Adipocyte (in vitro differentiated cells): Measurements from ENCODE around the gene CRTC1.
A peak's percentile ranks its signal among the peaks of the same experiment; 100 is the strongest.

Experiments
- DNase-seq: peaks from one replicate; pipeline ENCODE4 v3.0.0-alpha.2; 2015; ENCODE audit warnings: low read depth
- H3K27me3 ChIP-seq: replicated peaks from 2 replicates; pipeline ENCODE4 v1.7.0; 2013; ENCODE audit warnings: mild to moderate bottlenecking, low read length, moderate library complexity; ENCODE audit not compliant: control insufficient read depth, insufficient read depth
- H3K36me3 ChIP-seq: 2 replicates; pipeline ENCODE4 v1.7.0; 2013; ENCODE audit warnings: low read length, mild to moderate bottlenecking, moderate library complexity; ENCODE audit not compliant: control insufficient read depth, insufficient read depth, severe bottlenecking
- H3K4me1 ChIP-seq: 2 replicates; pipeline ENCODE4 v1.7.0; 2013; ENCODE audit warnings: mild to moderate bottlenecking, low read length, moderate library complexity; ENCODE audit not compliant: control insufficient read depth, insufficient read depth
- H3K4me3 ChIP-seq: 2 replicates; pipeline ENCODE4 v1.7.0; 2013; ENCODE audit warnings: mild to moderate bottlenecking, low read length, moderate library complexity
- H3K9ac ChIP-seq: 2 replicates; pipeline ENCODE4 v1.7.0; 2013; ENCODE audit warnings: mild to moderate bottlenecking, low read length, moderate library complexity
- H3K9me3 ChIP-seq: 2 replicates; pipeline ENCODE4 v1.7.0; 2013; ENCODE audit warnings: mild to moderate bottlenecking, low read length, moderate library complexity; ENCODE audit not compliant: control insufficient read depth

Gene CRTC1

GRCh38 chr19:18655173-18655844 lies 28.2 kb upstream of the CRTC1 start:
- H3K4me3 ChIP-seq = no peak overlapping the region
- H3K27me3 ChIP-seq = no peaks in the 10 kb centered on the region
- no peak overlapping the region for H3K9ac ChIP-seq
- peaks cover 37% of the 10 kb centered on the region for H3K4me1 ChIP-seq
- DNase-seq = no peak
- H3K9me3 ChIP-seq = no peaks in the 10 kb centered on the region
- no peaks in the 10 kb centered on the region for H3K36me3 ChIP-seq

DNA sequence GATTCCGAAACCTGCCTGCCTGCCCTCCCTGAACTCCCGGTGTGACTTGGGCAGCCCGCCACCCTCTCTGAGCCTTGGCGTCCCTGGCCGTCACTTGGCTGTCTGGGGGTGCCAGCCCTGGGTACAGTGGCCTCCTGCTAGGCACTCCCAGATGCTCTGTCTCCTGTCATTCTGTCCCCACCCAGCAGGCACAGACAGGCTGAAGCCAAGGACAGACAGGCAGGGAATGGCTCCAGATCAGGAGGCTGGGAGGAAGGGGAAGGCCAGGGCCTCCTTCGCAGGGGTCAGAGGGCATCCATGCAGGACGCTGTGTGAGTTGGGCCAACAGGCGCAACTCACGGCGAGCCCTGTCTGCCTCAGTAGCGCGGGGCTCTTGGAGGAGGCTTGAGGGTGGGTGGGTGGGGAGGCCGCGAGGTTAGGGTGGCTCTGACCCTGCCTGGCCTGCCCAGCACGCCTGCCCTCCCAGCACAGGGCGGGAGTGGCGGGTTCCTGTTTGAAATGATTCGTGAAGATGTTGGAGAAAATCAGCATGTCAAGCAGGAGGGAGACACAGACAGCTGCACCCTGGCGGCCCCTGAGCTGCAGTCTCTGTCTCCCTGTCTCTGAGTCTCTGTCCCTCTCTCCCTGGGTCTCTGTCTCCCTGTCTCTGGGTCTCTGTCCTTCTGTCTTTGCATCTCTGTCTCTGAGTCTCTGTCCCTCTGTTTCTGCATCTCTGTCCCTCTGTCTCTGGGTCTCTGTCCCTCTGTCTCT lies 27.0 kb upstream of the CRTC1 start:
- Histone ChIP-seq H3K4me3 (no peak overlapping the region), H3K9me3 (no peaks in the 10 kb centered on the region), H3K9ac (no peak overlapping the region), H3K27me3 (no peaks in the 10 kb centered on the region), H3K36me3 (no peaks in the 10 kb centered on the region), H3K4me1 (peaks cover 38% of the 10 kb centered on the region)
- DNase-seq = no peak

- peaks cover 34% of the 10 kb centered on the region for H3K4me1 ChIP-seq
- H3K4me3 ChIP-seq = no peak overlapping the region
- no peak overlapping the region for H3K9ac ChIP-seq
- H3K27me3 ChIP-seq = no peaks in the 10 kb centered on the region
- H3K9me3 ChIP-seq = no peaks in the 10 kb centered on the region
- DNase-seq = no peak
- H3K36me3 ChIP-seq = no peaks in the 10 kb centered on the region
Measured at GRCh38 chr19:18657590-18658365, 25.7 kb upstream of the CRTC1 start.

DNA sequence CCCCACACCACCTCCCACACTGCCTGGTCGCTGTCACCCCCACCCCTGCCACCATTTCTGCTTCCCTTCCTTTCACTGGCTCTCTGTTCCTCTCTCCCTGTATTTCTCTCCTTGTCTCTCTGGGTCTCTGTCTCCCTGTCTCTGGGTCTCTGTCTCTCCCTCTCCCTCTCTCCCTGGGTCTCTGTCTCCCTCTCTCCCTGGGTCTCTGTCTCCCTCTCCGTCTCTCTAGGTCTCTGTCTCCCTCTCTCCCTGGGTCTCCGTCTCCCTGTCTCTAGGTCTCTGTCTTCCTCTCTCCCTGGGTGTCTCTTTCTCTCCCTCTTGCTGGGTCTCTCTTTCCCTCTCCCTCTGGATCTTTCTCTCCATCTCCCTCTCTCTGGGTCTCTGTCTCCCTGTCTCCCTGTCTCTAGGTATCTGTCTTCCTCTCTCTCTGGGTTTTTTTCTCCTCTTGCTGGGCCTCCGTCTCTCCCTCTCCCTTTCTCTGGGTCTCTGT lies 25.1 kb upstream of the CRTC1 start:
- no peaks in the 10 kb centered on the region for H3K36me3 ChIP-seq
- H3K9ac ChIP-seq = peak overlapping the region; percentile 77
- no peak for DNase-seq
- H3K27me3 ChIP-seq = no peaks in the 10 kb centered on the region
- no peaks in the 10 kb centered on the region for H3K9me3 ChIP-seq
- H3K4me3 ChIP-seq = no peak overlapping the region
- peaks cover 38% of the 10 kb centered on the region for H3K4me1 ChIP-seq

GRCh38 chr19:18659281-18660050 lies 24.0 kb upstream of the CRTC1 start:
- DNase-seq = no peak
- no peaks in the 10 kb centered on the region for H3K9me3 ChIP-seq
- no peaks in the 10 kb centered on the region for H3K36me3 ChIP-seq
- H3K4me3 ChIP-seq = peak overlapping the region; percentile 28
- H3K4me1 ChIP-seq = peaks cover 40% of the 10 kb centered on the region
- H3K9ac ChIP-seq = peak overlapping the region; percentile 77
- H3K27me3 ChIP-seq = no peaks in the 10 kb centered on the region

DNA sequence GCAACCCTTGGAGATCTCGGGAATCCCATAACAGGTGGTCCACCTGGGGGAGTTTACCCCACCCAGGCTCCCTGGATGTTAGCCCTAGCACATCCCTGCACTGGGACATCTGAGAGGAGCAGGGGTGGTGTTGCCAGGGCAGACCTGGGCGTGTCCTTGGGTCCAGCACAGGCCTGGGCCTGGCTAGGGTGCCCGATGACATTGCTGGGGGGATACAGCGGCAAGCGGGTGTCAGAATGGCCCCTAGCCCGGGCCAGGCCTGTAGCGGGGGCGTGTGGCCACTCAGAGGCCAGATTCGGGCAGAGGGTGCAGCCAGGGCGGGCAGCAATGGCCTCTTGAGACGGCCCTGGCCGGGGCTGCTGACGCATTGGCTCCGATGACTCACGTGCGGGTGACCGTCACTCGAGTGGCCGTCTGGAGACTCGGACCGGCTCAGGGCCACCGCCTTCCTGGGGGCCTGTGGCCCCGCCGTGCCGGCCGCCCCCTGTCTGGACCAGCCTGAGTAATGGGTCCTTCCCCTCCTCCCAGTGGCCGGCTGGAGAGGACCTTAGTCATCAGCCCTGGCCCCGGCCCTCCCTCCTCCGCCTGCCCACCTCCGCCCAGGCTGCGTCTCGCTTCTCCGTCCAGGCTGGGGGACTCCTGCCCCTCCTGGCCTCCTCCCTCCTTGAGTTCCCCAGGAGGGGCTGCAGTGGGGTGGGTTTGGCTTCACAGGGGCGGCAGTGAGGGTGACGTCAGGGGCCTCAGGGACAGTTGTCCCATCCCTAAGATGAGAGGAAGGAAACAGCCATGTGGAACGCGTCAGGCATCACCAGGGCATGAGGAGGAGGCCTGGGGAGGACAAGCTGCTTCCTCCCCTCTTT lies 23.2 kb upstream of the CRTC1 start:
- Histone ChIP-seq H3K4me3 (peak overlapping the region; percentile 28), H3K9ac (peak overlapping the region; percentile 77), H3K27me3 (no peaks in the 10 kb centered on the region), H3K9me3 (no peaks in the 10 kb centered on the region), H3K36me3 (peaks cover 1% of the 10 kb centered on the region), H3K4me1 (peaks cover 40% of the 10 kb centered on the region)
- DNase-seq = no peak

GRCh38 chr19:18660939-18661670 lies 22.4 kb upstream of the CRTC1 start:
- no peak for DNase-seq
- H3K4me1 ChIP-seq = peaks cover 40% of the 10 kb centered on the region
- no peak overlapping the region for H3K4me3 ChIP-seq
- H3K9me3 ChIP-seq = no peaks in the 10 kb centered on the region
- peak overlapping the region; percentile 77 for H3K9ac ChIP-seq
- no peaks in the 10 kb centered on the region for H3K27me3 ChIP-seq
- peaks cover 5% of the 10 kb centered on the region for H3K36me3 ChIP-seq

- H3K36me3 ChIP-seq = peaks cover 13% of the 10 kb centered on the region
- no peak overlapping the region for H3K4me3 ChIP-seq
- peaks cover 36% of the 10 kb centered on the region for H3K4me1 ChIP-seq
- no peak for DNase-seq
- no peaks in the 10 kb centered on the region for H3K27me3 ChIP-seq
- peak overlapping the region; percentile 19 for H3K9ac ChIP-seq
- H3K9me3 ChIP-seq = no peaks in the 10 kb centered on the region
Measured at GRCh38 chr19:18662972-18663732, 20.3 kb upstream of the CRTC1 start.

- no peak overlapping the region for H3K4me3 ChIP-seq
- H3K9me3 ChIP-seq = no peaks in the 10 kb centered on the region
- no peaks in the 10 kb centered on the region for H3K27me3 ChIP-seq
- peaks cover 28% of the 10 kb centered on the region for H3K4me1 ChIP-seq
- H3K9ac ChIP-seq = no peak overlapping the region
- peaks cover 22% of the 10 kb centered on the region for H3K36me3 ChIP-seq
- DNase-seq = no peak
Measured at GRCh38 chr19:18663940-18664530, 19.4 kb upstream of the CRTC1 start.
